ENCODE data around the gene SFT2D3.

- TF ChIP-seq, protein P1, sequence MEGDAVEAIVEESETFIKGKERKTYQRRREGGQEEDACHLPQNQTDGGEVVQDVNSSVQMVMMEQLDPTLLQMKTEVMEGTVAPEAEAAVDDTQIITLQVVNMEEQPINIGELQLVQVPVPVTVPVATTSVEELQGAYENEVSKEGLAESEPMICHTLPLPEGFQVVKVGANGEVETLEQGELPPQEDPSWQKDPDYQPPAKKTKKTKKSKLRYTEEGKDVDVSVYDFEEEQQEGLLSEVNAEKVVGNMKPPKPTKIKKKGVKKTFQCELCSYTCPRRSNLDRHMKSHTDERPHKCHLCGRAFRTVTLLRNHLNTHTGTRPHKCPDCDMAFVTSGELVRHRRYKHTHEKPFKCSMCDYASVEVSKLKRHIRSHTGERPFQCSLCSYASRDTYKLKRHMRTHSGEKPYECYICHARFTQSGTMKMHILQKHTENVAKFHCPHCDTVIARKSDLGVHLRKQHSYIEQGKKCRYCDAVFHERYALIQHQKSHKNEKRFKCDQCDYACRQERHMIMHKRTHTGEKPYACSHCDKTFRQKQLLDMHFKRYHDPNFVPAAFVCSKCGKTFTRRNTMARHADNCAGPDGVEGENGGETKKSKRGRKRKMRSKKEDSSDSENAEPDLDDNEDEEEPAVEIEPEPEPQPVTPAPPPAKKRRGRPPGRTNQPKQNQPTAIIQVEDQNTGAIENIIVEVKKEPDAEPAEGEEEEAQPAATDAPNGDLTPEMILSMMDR (IDR thresholded peaks at IDR 0.05): no peak
- no peak for TF ChIP-seq SIN3A (IDR thresholded peaks at IDR 0.05; ENCODE audit: borderline replicate concordance, insufficient read depth, low read depth, low read length)
- TF ChIP-seq REST (IDR thresholded peaks at IDR 0.05; ENCODE audit: insufficient read depth in 1 of 2, low read depth in 2 of 2, low read length in 1 of 2): no peak
These were observed 32.0 kb downstream of the SFT2D3 start for GRCh38 chr2:127733113-127733815.
